CD14-positive monocyte (primary cell): ENCODE results near the gene MYL6B. TPM values are rescaled to one million over a fixed set of nuclear protein-coding genes. Genes with fewer than 3 reads are reported as not detected.
A peak's percentile ranks its signal among the peaks of the same experiment; 100 is the strongest.

Experiments used
- DNase-seq, 3 donors: peaks; one replicate each; pipeline ENCODE4 v3.0.0-alpha.2; 2011 to 2022
- H2AFZ ChIP-seq: 2 replicates; pipeline ENCODE4 v1.6.0; 2012; ENCODE audit warnings: mild to moderate bottlenecking, low read depth, low read length, inconsistent platforms; ENCODE audit not compliant: insufficient read depth, poor library complexity, severe bottlenecking
- H3K27ac ChIP-seq, 2 donors: 1 replicate in 1 of 2; 2 replicates in 1 of 2; pipeline ENCODE4 v1.5.1; 2012 to 2013; ENCODE audit warnings: low read length in 2 of 2, control low read depth in 1 of 2, inconsistent platforms in 1 of 2, low read depth in 1 of 2, mild to moderate bottlenecking in 1 of 2
- H3K27me3 ChIP-seq, 2 donors: one replicate each; pipeline versions ENCODE4 v1.6.0 to v1.6.1; 2011 to 2013; ENCODE audit warnings: low read length in 2 of 2; ENCODE audit not compliant: control insufficient read depth in 2 of 2, insufficient read depth in 2 of 2
- H3K36me3 ChIP-seq, 2 donors: replicated peaks in 1 of 2; 1 replicate in 1 of 2; 2 replicates in 1 of 2; pipeline versions ENCODE4 v1.5.1 to v1.6.1; 2012 to 2013; ENCODE audit warnings: low read length in 2 of 2, control low read depth in 1 of 2, inconsistent platforms in 1 of 2, mild to moderate bottlenecking in 1 of 2; ENCODE audit not compliant: insufficient read depth in 2 of 2, control insufficient read depth in 1 of 2
- H3K4me1 ChIP-seq, 2 donors: 1 replicate in 1 of 2; 2 replicates in 1 of 2; pipeline versions ENCODE4 v1.5.1 to v1.6.1; 2012 to 2013; ENCODE audit warnings: low read length in 2 of 2, control low read depth in 1 of 2, inconsistent platforms in 1 of 2, mild to moderate bottlenecking in 1 of 2, moderate library complexity in 1 of 2; ENCODE audit not compliant: insufficient read depth in 2 of 2, control insufficient read depth in 1 of 2
- H3K4me2 ChIP-seq: replicated peaks from 2 replicates; pipeline ENCODE3; 2012; ENCODE audit warnings: low read length, moderate library complexity, mild to moderate bottlenecking; ENCODE audit not compliant: poor library complexity, severe bottlenecking; ENCODE audit errors: extremely low read depth
- H3K4me3 ChIP-seq, 3 experiments: fragments of 200-600 bp in 1 of 3; sonication (generic) in 1 of 3; replicated peaks in 1 of 3; 1 replicate in 2 of 3; 2 replicates in 1 of 3; pipeline ENCODE4 v1.5.1; 2011 to 2013; ENCODE audit warnings: low read length in 3 of 3, mild to moderate bottlenecking in 3 of 3, control low read depth in 2 of 3, low read depth in 2 of 3, inconsistent platforms in 1 of 3, moderate library complexity in 1 of 3
- H3K79me2 ChIP-seq: 2 replicates; pipeline ENCODE4 v1.6.0; 2012; ENCODE audit warnings: mild to moderate bottlenecking, control low read depth, inconsistent platforms, low read length, moderate library complexity; ENCODE audit not compliant: insufficient read depth
- H3K9ac ChIP-seq: 2 replicates; pipeline ENCODE4 v1.6.0; 2017; ENCODE audit warnings: low read length, mild to moderate bottlenecking; ENCODE audit not compliant: insufficient read depth, poor library complexity, severe bottlenecking
- H3K9me3 ChIP-seq, 2 donors: replicated peaks in 1 of 2; 1 replicate in 1 of 2; 2 replicates in 1 of 2; pipeline versions ENCODE4 v1.5.1 to v1.6.1; 2012 to 2013; ENCODE audit warnings: low read length in 2 of 2, control low read depth in 1 of 2; ENCODE audit not compliant: control insufficient read depth in 1 of 2, insufficient read depth in 1 of 2
- H4K20me1 ChIP-seq: 2 replicates; pipeline ENCODE4 v1.6.0; 2012; ENCODE audit warnings: mild to moderate bottlenecking, low read length, control low read depth, moderate library complexity; ENCODE audit not compliant: insufficient read depth
- H3K27ac Mint-ChIP-seq, 7 donors: one replicate each; pipeline ENCODE4 v1.8.0; 2020; ENCODE audit warnings: mild to moderate bottlenecking in 7 of 7, mixed read lengths in 7 of 7, moderate library complexity in 6 of 7, inconsistent platforms in 2 of 7
- H3K27me3 Mint-ChIP-seq, 3 donors: one replicate each; pipeline ENCODE4 v1.8.0; 2021 to 2022; ENCODE audit warnings: low read depth in 3 of 3, mild to moderate bottlenecking in 3 of 3, mixed read lengths in 3 of 3, moderate library complexity in 3 of 3, inconsistent platforms in 1 of 3
- H3K36me3 Mint-ChIP-seq, 2 donors: one replicate each; pipeline ENCODE4 v1.8.0; 2020; ENCODE audit warnings: mixed read lengths in 2 of 2, inconsistent platforms in 1 of 2, mild to moderate bottlenecking in 1 of 2
- H3K4me1 Mint-ChIP-seq: one replicate; pipeline ENCODE4 v1.8.0; 2020; ENCODE audit warnings: mild to moderate bottlenecking, mixed read lengths
- H3K4me3 Mint-ChIP-seq, 2 donors: one replicate each; pipeline ENCODE4 v1.8.0; 2020; ENCODE audit warnings: mild to moderate bottlenecking in 2 of 2, mixed read lengths in 2 of 2, moderate library complexity in 1 of 2
- H3K9me3 Mint-ChIP-seq, 7 donors: one replicate each; pipeline ENCODE4 v1.8.0; 2020 to 2022; ENCODE audit warnings: mixed read lengths in 7 of 7, mild to moderate bottlenecking in 6 of 7, moderate library complexity in 6 of 7, inconsistent platforms in 2 of 7
- WGBS: methylation state at CpG from one replicate; pipeline ENCODE4 v1.1.5; 2013; ENCODE audit warnings: missing lambda C conversion rate; ENCODE audit not compliant: insufficient coverage; 5-methylcytosine and 5-hydroxymethylcytosine counted together
- intact Hi-C, 2 donors: fragments of 100-400 bp; cut with micrococcal nuclease; formaldehyde crosslinking; loops; one replicate each; pipeline versions ENCODE4 v1.15.0 to v1.15.1; 2023
- polyA plus RNA-seq, 3 donors: library from polyadenylated mRNA; depleted of rRNA in 1 of 3; unstranded in 2 of 3; stranded (reverse) in 1 of 3; fragments of 300-500 nt in 2 of 3; fragments of >200 nt in 1 of 3; fragmentation: Illumina TruSeq in 2 of 3; gene quantifications; 1 replicate in 2 of 3; 2 replicates in 1 of 3; pipeline ENCODE4 v1.2.3, GENCODE V29; 2012 to 2021
- TF ChIP-seq, protein P1 (sequence below): fragments of 200-600 bp; IDR thresholded peaks from one replicate; pipeline ENCODE4 v1.8.0; 2022; ENCODE audit warnings: antibody characterized with exemption, mild to moderate bottlenecking

The MYL6B gene
- polyA plus RNA-seq, 3 donors, result 2.7 to 4.3 (median 4.1) TPM

DNA sequence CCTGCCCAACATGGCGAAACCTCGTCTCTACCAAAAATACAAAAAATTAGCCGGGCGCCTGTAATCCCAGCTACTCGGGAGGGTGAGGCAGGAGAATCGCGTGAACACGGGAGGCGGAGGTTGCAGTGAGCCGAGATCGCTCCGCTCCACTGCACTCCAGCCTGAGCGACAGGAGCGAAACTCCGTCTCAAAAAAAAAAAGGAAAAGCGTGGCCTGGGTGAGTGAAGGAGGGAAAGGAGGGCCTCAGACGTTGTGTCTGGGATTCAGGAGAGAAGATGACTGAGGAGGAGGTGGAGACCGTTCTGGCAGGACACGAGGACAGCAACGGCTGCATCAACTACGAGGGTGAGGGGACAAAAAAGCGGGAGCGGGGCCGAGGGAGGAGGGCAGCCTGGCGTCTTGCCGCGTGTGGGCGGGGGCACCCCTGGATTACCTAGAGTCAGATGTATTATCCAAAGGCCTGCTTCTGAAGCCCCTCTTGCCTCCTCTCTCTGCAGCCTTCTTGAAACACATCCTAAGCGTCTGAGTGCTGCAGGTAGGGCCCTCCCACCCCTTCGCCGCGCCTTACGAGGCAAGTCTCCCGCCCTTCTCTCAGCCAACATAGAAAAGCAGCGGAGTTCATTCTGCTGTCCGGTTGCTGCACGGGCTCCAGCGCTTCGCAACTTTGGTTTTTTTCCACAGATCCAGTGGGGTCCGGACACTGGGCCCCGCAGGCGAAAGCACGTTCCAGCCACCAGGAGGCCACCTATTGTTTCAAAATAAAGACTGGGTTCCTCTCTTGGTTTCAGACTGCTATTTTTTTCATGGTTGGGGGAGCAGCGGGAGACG is 5.0 kb downstream of the MYL6B start:
- Histone ChIP-seq H3K9me3 (no peaks in the 10 kb centered on the region), H3K9ac (peak overlapping the region; percentile 61), H4K20me1 (peaks cover 38% of the 10 kb centered on the region), H3K4me2 (peak overlapping the region; percentile 86), H3K27ac (peak overlapping the region; percentile 80 to 90), H3K4me1 (peaks cover 43 to 53% of the 10 kb centered on the region in 2 donors), H3K27me3 (no peaks in the 10 kb centered on the region), H3K4me3 (peak overlapping the region; percentile 35 to 96 (median 77)), H3K79me2 (peaks cover 50% of the 10 kb centered on the region), H3K36me3 (peaks cover 27 to 28% of the 10 kb centered on the region in 2 donors), H2AFZ (peak overlapping the region; percentile 88)
- peak; percentile 68 to 76 (median 69) for DNase-seq
- peaks cover 0 to 3% (median 2%) of the 10 kb centered on the region in 3 donors for H3K27me3 Mint-ChIP-seq
- intact Hi-C loops, result loop anchor here (2.0 kb wide), 4 partner anchors 31 to 65 kb away; partner anchors contain the start of genes SMARCC2 (in 1 of the 2) and ZC3H10 (in 1 of the 2)
- peaks cover 47% of the 10 kb centered on the region for H3K4me1 Mint-ChIP-seq
- H3K36me3 Mint-ChIP-seq, result peaks cover 28 to 30% of the 10 kb centered on the region in 2 donors
- WGBS, result 2% methylated on average over 34 of the region's 45 CpGs
- TF ChIP-seq, protein P1, sequence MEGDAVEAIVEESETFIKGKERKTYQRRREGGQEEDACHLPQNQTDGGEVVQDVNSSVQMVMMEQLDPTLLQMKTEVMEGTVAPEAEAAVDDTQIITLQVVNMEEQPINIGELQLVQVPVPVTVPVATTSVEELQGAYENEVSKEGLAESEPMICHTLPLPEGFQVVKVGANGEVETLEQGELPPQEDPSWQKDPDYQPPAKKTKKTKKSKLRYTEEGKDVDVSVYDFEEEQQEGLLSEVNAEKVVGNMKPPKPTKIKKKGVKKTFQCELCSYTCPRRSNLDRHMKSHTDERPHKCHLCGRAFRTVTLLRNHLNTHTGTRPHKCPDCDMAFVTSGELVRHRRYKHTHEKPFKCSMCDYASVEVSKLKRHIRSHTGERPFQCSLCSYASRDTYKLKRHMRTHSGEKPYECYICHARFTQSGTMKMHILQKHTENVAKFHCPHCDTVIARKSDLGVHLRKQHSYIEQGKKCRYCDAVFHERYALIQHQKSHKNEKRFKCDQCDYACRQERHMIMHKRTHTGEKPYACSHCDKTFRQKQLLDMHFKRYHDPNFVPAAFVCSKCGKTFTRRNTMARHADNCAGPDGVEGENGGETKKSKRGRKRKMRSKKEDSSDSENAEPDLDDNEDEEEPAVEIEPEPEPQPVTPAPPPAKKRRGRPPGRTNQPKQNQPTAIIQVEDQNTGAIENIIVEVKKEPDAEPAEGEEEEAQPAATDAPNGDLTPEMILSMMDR, result peak; percentile 58
- H3K27ac Mint-ChIP-seq, result peak overlapping the region; percentile 97 to 99 (median 98)
- peak overlapping the region; percentile 97 to 99 for H3K4me3 Mint-ChIP-seq
- no peaks in the 10 kb centered on the region for H3K9me3 Mint-ChIP-seq

DNA sequence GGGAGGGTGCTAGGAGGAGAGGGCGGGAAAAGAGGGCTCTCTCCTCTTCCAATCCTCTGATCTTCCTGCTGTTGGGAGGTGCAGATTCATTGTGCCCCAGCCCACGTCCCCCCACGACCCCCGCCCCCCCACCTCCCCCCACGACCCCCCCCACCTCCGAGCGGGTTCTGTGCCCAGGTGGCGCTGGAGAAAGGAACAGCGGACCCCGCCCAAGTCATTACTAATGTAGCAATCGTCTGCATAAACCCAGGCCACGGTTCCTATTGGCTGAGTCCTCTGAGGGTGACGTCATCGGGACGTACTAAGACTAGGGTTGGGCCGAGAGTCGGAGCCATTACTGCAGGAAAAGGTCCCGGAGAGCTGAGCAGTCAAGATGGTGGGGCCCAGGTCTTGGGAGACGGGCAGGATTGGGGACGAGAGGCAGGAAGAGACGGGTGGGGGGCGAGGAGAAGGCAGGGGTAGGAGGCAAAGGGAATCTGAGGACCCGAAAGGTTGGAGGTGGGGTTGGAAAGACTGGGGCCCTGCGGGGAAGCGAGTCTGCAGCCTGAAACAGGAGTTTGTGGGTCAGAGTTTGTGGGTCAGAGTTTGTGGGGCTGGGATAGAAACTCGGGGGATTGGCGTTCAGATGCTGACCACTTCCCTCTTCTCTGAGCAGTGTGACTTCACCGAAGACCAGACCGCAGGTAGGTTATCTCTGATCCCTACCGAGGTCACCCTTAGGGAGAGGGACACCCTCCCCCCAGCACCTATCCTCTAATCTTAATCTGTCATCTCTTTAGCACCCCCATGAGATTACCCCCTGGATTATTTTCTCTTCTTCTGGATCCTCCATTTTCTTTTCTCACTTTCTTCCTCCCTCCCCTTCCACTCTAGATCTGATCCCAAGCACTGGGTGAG is 5.9 kb downstream of the MYL6B start, which contains the start of gene MYL6:
MYL6 (plus strand) TSS at position 331 of the 897 bp plus-strand sequence; CDS start at position 374, 43 bp downstream.
- H3K36me3 ChIP-seq, result peaks cover 35 to 36% of the 10 kb centered on the region in 2 donors
- peaks cover 47% of the 10 kb centered on the region for H4K20me1 ChIP-seq
- 0% methylated on average over 17 of the region's 30 CpGs for WGBS
- peaks cover 35 to 39% of the 10 kb centered on the region in 2 donors for H3K36me3 Mint-ChIP-seq
- intact Hi-C loops, result loop anchor here (2.0 kb wide), 4 partner anchors 31 to 65 kb away; partner anchors contain the start of genes SMARCC2 (in 1 of the 2) and ZC3H10 (in 1 of the 2)
- peak within 1 kb of the TSS; percentile 77 to 96 (median 84) for H3K4me3 ChIP-seq
- peak within 1 kb of the TSS; percentile 90 to 94 for H3K27ac ChIP-seq
- peaks cover 38% of the 10 kb centered on the region for H3K4me1 Mint-ChIP-seq
- no peaks in the 10 kb centered on the region for H3K9me3 Mint-ChIP-seq
- H2AFZ ChIP-seq, result peak within 1 kb of the TSS; percentile 88
- H3K4me3 Mint-ChIP-seq, result peak within 1 kb of the TSS; percentile 97 to 99
- H3K27ac Mint-ChIP-seq, result peak within 1 kb of the TSS; percentile 97 to 99 (median 98)
- H3K4me2 ChIP-seq, result peak within 1 kb of the TSS; percentile 95
- H3K27me3 ChIP-seq, result no peaks in the 10 kb centered on the region
- peaks cover 35 to 44% of the 10 kb centered on the region in 2 donors for H3K4me1 ChIP-seq
- TF ChIP-seq, protein P1, result no peak
- peaks cover 0 to 3% (median 2%) of the 10 kb centered on the region in 3 donors for H3K27me3 Mint-ChIP-seq
- DNase-seq, result peak; percentile 94 to 98 (median 97)
- no peaks in the 10 kb centered on the region for H3K9me3 ChIP-seq
- H3K9ac ChIP-seq, result peak within 1 kb of the TSS; percentile 85
- H3K79me2 ChIP-seq, result peaks cover 52% of the 10 kb centered on the region
